ENCODE data around the gene MACF1.

DNA sequence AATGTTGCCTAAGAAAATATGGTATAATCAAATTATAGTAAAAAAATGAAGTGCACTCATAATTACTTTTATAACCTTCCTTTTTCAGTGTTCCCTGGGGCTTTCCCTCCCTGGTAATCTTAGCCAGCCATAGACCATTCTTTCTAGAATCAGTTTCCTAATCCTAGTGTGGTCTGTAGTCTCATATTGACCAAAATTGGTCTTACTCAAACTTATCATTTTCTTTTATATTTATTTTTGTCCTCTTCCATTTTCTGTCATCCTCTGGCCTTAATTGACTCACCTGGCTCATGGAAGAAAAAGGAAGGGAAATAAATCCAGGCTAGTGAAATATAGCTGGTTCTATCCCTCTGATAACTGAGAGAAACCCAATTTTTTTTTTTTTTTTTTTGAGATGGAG lies 216.0 kb downstream of the MACF1 start:
- no peak for TF ChIP-seq POLR2A (IDR thresholded peaks at IDR 0.05; ENCODE audit: low read depth, low read length)
- no peak for TF ChIP-seq POLR2AphosphoS5 (IDR thresholded peaks at IDR 0.05; ENCODE audit: low read depth, low read length)

Data from GM12891 (cell line).